Epidermal melanocyte (primary cell): ENCODE results near the gene KDM1A.

ENCODE experiments used
- DNase-seq: peaks from one replicate; pipeline ENCODE4 v3.0.0; 2011; ENCODE audit warnings: low spot score; ENCODE audit not compliant: insufficient read length

KDM1A gene

DNA sequence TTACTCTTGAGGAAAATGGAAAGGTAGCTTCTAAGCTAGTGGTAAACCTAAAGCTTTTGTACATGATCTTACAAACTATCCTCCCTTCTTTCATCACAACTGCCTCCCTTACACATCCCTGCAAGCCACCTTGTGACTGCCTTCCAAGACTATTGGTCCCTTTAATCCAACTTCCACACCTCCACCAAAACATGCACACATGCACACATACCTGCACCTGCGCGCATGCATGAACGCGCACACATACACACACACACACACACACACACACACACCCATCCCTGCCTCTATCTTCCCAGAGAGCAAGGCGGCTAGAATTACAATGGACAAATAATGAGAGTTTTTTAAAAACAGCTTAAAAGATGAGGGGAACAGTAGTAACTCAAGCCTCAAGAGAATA lies 91.1 kb downstream of the KDM1A start:
- no peak for DNase-seq

DNA sequence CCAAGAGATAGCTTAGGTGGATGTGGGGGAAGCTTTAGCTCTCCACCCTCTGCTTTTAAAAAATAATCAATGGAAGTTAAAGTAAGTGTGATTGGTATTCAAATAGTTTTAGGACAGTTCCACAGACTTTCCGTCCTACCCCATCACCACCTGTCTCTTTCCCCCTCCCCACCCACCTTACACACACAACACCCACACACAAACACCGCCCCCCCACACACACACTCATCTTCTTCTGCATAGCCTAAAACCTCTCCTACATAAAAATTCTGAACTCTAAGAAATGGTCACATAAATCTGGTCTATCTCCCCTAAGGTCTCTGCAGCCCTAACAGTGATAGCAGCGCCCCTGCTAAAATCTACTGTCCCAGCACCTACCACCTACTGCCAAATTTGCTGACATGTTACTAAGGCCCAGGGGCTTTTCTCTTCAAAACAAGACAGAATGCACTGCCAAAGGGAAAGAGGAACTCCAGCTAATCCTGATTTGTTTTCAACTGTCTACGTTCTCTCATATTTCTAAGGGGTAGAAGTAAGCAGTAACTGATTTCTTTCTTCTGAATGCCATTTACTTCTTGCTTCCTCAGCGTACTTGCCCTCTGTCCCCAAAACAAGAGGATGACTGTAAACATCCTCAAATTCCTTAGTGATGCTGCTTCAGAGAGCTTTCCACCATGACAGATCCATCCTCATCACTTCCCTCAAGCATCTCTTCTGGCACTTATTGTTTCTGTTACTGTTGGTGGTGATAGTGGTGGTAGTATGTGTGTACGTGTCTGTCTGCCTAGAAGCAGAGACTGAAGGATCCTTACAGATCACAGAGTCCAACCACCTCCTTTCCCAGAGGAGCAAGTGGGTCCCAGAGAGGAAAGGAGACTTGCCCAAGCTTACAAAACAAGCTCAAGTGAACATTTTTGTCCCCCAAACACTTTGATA lies 92.6 kb downstream of the KDM1A start:
- DNase-seq = no peak

DNA sequence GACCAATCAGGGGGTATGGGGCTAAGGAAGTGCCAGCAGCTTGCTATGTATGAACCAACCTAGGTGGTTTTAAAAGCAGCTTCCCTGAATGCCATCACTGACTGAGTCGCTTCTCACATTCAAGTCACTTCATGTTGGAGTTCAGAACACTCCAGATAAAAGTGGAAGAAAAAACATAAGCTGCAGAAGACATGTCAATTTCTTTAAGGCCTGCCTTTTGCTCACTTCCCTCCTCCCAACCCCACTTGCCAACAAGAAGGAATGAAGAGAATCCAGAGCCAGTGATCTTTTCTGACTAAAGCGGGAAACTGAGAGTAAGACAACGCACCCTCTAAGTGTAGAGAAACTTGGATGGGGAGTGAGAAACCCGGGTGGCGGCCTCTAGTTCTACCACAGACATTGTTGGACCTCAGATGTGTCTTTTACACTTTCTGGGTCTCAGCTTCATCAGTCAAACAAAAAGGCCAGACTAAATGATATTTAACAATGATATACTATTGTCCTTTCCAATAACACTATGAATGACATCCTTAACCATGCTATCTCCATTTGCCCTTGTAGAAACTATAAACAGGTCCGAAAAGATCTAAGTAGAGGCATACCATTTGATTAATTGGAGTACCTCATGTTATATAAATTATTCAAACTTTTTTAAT lies 95.3 kb downstream of the KDM1A start:
- no peak for DNase-seq

DNA sequence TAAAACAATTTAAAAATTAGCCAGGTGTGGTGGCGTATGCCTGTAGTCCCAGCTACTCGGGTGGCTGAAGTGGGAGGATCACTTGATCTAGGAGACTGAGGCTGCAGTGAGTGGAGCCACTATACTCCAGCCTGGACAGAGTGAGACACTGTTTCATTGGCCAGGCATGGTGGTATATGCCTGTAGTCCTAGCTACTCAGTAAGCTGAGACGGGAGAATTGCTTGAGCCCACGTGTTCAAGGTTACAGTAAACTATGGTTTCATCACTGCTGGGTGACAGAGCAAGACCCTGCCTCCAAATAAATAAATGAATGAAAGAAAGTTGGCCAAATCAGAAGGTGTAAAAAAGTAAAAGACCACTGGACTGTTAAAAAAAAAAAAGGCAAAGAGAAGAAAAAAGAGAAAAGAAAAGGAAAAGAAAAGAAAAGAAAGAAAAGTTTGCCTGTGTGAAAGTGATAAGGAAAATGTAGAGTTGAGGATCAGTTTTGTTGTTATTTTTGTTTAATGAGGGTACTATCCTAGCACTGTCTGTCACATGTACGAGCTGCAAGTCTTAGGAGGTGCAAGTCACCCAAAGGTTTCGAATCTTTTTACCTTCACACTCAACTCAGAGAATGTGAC lies 97.1 kb downstream of the KDM1A start:
- no peak for DNase-seq

DNA sequence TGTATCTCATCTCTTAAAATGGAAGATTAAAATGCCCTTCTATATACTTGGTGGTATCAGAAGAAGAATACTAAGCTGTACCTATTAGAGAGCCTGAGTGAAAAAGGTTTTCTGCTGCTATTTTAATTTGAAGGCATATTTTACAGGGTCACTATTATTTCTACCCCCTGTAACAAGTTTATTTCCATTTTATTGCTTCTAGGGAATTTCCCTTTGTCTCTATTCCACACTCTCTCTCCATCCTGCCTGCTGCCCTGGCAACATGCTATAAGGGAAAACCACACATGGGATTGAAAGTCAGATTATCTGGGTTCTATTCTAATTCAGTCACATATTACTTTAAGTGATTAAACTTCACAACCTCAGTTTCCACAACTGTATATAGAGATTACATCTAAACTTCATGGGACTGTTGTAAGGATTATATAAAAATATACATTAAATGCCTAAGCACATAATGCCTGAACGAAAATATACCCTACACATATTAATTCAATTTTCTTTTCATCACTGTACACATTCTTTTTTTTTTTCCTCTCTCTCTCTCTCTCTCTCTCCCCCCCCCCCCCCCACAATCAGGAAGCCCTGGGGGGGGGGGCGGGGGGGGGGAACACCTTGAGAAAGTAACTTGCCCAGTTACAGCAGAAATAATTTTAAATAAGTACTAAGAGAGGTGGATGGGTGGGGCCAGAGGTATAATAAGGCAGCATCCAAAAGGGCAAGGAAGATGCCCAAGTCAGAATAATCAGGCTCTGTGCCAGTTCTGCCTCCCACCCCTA lies 97.8 kb downstream of the KDM1A start:
- DNase-seq = no peak

DNA sequence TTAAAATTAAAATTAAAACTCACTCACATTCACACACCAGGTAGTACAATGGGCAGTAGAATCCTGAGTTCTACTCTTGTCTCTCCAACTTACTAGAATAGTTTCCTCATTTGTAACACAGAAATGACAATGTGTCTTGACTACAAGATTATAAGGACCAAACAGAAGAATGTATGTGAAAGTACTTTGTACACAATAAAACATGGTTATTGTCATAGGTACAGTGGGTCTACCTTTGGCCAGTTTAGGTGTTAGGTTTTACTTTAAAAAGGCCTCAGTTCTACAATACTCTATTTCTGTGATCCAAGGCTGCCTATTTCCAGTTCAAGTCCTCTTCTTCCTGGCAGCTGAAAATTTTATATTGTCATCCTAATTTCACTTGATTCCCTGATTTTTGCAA lies 99.1 kb downstream of the KDM1A start:
- no peak for DNase-seq

DNA sequence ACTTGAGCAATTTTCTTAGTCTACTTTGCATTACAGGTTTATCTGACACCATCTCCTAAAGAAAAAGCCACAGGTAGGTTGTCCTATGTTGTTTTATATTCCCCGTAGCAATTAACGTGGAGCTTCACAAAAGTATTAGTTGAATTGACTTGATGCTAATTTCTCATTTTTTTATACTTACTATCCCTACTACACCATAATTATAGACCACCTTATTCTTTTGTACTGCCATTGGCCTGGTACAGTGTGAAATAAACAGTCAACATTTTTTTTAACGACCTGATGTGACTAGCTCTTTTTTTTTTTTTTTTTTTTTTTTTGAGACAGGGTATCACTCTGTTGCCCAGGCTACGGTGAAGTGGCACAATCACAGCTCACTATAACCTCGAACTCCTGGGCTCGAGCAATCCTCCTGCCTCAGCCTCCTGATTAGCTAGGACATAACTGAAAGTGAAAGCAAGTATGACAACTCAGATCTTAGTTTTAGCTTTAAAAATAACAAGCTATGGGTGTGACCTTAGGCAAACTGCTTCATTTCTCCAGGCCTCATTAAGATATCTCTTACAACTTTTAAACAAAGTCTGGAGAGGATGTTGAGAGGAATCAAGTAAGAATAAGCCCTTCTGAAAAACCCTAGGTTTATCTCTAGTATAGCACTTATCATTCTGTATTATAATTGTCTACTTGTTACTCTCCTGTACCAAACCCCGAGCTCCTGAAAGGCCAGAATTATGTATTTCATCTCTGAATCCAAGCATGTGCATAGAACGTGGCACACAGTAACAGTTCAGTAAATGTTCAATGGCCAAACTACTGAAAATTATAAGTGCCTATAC lies 99.9 kb downstream of the KDM1A start:
- no peak for DNase-seq

DNA sequence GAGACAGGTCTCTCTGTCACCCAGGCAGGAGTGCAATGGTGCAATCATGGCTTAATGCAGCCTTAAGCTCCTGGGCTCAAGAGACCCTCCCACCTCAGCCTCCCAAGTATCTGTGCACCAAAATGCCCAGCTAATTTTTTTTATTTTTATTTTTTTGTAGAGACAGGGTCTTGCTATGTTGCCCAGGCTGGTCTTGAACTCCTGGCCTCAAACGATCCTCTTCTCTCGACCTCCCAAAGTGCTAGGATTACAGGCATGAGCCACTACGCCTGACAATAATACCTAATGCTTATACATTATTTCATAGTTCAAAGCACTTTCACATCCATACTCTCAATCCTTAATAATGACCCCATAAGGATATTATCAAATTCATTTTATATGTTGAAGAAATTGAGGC lies 101.1 kb downstream of the KDM1A start:
- DNase-seq = no peak

DNA sequence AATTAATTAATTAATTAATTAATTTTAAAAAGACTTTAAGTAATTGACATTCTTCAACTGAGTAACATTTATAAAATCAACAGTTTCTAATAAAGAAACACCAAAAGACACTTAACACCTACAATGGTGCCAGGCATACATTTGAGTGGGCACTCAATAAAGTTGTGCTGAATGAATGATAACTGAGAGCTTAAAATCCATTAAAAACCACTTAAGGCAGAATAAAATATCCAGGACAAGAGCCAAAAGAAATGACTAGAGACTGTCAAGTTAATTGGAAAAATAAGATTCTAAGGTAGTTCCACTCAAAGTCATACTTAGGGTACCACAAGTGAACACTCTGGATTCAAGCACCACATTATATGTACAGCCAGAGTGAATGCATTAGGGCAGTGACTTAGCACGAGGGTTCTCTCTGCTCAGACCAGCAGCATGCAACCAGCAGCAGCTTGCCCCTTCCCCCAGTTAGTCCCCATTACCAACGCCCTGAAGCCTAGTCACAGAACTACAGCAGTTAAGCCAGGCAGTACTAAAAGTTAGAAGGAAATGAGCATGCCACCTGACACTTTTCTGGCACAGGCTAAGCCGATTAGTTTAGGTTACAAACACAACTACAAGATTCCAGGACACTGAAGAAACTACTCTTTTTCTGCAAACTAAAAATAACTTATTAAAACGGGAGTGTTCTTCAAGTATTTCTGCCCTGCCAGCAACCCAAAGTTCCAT lies 102.9 kb downstream of the KDM1A start:
- no peak for DNase-seq

DNA sequence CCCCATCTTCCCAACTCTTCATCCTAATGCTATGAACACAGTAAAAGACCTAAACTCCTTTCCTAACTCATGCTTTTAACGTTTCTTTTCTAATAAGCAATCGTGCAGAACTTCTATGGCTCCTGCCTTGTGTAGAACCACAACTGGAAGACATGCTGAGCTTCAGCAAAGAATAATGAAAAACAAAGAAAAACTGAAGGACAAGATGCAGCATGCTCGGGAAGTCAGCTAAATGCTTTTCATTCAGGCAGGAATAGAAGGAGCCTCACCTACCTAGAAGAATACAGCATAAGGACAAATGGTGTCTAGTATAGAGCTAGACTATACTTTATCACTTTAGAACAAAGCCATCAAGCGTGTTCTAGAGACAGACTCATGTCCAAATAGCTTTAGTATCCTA lies 103.5 kb downstream of the KDM1A start:
- no peak for DNase-seq

DNA sequence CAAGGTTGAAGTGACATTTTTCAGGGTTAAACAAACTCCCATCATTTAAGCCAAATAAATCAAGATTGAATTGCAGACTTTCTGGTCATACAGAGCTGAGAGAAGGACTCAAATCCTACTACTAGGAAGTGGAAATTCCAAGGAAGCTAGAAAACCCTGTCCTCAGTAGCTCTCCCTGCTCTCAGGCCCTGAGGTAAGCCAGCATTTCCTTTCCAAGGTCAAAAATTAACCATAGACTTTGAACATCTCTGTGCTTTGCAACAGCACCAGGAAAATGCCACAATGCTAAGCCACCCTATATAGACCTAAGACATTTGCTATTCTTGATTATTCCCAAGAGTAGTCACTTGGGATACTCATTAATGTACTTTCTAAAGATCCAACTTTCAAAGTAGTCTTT lies 104.3 kb downstream of the KDM1A start:
- DNase-seq = no peak

DNA sequence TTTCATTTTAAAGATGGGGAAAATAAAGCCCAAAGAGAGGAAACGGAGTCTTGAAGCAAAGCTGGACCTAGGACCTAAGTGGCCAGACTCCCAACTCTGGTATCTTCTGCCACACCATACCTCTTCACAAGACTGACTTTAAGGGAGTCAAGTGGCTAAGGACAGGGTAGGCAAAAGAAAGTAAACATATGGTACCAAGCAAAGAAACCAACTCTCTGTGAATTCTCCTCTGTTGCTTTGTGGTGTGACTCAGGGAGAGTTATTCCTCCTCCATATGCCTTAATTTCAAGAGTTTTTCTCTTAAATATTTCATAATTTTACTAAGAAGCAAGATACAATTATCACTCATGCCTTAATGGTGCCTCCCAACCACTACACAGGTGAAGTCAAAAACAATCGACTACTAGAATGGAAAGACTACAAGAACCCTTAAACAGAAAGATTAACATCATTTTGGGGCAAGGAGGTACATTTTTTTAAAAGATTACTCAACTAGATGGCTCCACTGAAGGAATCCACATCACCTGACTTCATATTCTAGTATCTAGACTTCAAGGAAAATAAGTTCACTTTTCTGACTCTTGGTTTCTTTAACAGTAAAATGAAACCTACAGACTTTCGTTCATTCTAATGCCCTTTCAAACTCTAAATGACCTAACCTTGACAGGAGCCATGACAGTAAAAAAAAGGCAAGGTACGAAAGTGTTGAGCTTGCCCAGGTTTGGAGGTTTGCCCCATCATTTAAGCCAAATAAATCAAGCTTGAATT lies 105.2 kb downstream of the KDM1A start:
- no peak for DNase-seq

DNA sequence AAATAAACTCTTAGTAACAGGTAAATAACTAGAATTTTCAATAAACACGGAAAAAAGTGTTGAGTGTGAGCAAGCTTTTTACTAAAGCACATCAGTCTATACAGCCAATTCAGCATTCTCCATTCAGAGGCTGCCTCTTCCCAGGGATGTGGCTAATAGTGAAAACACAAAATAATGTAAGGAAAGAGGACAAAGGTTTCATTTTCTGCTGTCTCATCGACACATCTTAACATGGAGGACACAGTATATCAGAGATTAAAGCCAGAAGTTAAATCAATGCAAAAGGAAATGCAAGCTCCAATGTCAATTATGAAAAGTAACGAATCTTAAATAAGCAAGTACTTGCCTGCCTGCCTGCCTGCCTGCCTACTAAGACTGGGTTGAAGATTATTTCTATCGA lies 106.2 kb downstream of the KDM1A start:
- DNase-seq = no peak

DNA sequence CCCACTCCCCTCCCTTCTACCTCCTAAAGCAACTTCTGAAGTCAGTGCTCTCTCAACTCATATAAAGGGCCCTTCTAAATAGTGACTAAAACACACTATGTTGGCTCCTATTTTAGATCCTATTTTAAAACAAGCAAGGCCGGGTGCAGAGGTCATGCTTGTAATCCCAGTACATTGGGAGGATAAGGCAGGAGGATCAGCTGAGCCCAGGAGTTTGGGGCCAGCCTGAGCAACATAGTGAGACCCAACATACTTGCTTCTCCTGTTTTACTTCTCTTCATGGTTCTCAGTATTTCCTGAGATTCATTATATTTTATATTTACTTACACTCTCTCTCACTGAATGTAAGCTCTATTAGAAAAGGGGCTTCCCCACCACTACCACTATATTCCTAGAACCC lies 106.9 kb downstream of the KDM1A start:
- DNase-seq = no peak

DNA sequence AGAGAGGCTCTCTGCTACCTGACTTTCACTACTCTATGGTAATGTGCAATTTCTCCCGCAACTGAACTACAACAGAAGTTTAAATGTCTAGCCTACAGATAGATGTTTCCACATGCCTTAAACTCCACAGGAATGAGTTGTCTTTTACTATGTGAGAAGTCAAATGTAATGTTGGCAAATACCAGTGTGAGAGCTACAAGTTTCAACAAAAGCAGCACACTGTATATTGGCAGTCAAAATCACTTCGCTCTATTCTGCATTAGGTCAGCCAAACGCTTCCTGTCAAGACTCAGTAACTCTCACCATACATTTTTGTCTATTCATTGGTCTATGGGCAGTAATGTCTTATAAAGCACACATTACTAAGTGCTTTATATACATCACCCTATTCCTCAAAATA lies 107.5 kb downstream of the KDM1A start:
- no peak for DNase-seq

DNA sequence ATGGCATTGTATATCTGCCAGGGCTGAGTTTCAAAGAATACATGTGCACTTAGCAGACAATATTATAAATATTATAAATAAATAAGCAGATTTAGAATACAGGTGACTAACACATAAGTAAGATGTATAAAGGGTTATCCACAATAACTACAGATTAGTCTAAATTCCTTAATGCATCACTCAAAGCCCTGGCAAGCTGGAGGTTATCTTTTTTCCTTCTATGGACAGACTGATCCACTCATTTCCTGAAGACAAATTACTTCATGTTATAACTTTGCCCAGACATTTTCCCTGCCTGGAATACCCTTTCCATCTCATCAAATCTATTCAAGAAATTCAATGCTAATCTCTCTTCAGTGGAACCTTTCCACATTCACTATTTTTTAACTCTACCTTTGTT lies 110.6 kb downstream of the KDM1A start:
- DNase-seq = no peak

DNA sequence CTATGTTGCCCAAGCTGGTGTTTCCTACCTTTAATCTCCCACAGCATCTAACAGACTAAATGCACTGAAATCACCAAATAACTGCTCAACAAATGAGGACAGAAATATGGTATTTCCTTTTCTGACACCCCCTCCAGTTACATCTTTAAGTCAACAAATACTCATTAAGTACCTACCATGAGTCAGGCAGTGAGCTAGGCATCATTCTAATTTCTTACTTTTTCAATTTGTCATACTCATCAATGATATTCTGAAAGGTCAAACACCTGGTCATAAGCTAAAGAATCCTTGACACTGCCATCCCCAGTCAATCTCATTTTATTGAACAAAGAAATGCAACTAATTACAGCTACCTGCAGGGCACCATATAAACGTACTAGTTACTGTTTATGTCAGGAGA lies 112.8 kb downstream of the KDM1A start:
- DNase-seq = no peak
